UCSD-AML1 (cell line): ENCODE data around the gene MACIR.
A peak's percentile ranks its signal among the peaks of the same experiment; 100 is the strongest.
"Not testable (repeated sequence)": the region's sequence is repeated elsewhere in the genome, so short reads cannot be mapped to it uniquely, and the experiment has no call there.

Experiments used
- DNase-seq: peaks from one replicate; lab custom pipeline; 2025; ENCODE audit not compliant: unreplicated experiment; lab: John Stamatoyannopoulos, UW

Gene MACIR

DNA sequence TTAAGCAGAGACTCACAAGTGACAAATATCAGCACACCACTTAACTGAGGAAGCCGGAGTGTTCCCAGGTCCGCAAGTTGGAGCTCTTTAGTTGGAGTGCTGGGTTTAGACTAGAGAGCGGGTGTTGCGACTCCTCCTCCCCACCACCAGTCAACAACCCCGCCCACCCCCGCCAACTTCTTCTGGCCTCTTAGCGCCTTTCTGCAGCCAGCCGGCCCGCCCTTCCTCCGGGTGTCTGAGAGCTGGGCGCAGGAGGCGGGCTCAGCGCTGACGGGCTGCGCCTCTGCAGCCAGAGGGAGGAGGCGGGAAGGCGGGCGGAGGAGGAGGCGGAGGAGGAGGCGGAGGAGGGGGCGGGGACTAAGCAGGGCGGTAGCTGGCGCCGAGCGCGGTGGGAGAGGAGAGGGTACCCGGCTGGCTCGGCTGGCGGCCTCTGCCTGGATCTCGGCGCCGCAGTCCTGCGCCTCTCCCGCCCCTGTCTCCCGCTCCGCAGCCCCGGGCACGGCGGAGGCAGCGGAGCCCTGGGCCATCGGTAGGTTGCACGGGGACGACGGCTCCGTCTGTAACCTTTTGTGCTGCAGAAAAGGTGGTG, at the start of gene MACIR:
TSS of gene MACIR (plus strand) at position 396 of the 589 bp plus-strand sequence. CDS start 17,157 bp downstream, outside the sequence.
- DNase-seq = peak; percentile 99

DNA sequence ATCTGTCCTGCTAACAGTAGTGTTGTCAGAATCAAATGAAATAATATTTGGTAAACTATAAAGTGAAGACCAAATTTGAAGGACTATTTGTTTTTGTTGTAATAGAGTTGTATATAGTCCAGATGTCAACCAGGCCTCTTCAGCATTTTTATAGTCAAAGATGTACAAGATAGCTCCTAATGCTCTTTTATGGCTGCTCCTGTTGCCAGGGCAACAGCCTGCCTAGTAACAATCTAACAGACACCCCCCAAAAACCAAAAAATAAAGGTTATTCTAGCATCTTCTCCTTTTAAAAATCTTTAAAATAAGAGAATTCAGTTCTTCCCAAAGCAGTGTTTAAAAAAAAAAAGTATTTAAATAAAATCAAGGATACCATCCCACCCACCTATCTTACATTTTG, 49.5 kb upstream of the MACIR start:
- DNase-seq = no peak

DNA sequence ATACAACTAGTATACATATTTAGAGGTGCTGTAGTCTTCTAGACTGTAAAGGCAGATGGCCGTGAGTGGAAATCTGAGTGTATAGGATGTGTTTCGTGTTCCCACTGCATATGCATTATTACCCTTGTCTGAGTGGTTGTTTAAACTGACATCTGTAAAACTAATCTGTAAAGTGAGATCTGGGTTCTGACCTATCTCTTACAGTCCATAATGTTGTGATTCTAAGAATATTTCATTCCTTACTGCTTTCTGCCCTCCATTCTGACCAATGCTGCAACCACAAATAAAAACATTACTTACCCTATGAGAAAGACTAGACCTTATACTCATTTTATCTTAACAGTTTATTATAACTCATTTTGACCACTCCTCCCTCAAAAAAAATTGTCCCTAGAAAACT, 47.6 kb upstream of the MACIR start:
- no peak for DNase-seq

DNA sequence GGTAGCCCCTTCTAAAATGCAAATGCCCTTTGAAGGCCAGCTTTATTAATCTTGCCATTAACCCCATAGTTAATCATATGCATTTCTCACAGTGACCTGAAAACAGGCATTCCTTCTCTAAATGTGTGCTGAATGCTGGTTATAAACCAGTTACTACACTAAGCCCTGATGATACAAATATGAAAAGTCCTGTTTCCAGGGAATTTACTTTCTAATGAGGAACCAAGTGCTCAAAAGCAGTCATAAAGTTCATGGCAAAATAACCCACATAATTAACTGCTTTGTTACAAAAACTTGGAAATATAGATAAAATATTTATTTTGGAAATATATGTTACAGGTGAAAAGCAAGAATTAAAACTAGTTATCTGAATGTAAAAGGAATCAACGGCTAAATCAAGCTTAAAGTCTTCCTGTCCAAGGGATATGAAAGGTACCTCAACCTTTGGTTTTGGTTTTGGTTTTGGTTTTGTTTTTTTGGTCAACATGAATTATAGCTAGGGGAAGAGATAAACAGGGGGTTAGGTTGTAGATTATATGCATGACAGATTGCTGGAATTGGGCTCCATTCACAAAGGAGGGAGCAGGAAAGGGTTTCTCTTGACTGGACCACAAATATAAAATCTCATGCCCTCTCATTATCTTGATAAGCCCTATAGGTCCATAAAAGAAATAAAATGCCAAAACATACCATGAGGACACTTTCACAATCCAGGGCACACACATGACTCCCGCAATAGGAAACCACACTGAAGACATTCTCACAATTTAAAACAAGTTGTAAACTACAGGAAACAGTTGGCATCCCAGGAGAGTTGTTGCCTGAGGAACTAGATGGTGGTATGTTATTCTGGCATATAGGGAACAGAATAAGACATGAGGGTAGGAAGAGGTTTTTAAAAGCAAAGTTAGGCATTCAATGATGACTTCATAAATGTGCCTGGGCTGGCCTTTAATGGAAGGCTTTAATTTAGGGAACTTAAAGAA, 46.7 kb upstream of the MACIR start:
- peak; percentile 7 for DNase-seq

GRCh38 chr5:103216137-103216536, 42.4 kb upstream of the MACIR start:
- DNase-seq = peak; percentile 4

GRCh38 chr5:103216697-103217096, 41.9 kb upstream of the MACIR start:
- no peak for DNase-seq

GRCh38 chr5:103217101-103217500, 41.5 kb upstream of the MACIR start:
- no peak for DNase-seq

GRCh38 chr5:103218164-103218563, 40.4 kb upstream of the MACIR start:
- DNase-seq = no peak

DNA sequence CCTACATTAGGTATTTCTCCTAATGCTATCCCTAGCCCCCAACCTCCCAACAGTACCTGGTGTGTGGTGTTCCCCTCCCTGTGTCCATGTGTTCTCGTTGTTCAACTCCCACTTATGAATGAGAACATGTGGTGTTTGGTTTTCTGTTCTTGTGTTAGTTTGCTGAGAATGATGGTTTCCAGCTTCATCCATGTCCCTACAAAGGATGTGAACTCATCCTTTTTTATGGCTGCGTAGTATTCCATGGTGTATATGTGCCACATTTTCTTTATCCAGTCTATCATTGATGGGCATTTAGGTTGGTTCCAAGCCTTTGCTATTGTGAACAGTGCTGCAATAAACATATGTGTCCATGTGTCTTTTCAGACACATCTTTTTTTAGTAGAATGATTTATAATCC, 39.5 kb upstream of the MACIR start:
- not testable (repeated sequence) for DNase-seq

DNA sequence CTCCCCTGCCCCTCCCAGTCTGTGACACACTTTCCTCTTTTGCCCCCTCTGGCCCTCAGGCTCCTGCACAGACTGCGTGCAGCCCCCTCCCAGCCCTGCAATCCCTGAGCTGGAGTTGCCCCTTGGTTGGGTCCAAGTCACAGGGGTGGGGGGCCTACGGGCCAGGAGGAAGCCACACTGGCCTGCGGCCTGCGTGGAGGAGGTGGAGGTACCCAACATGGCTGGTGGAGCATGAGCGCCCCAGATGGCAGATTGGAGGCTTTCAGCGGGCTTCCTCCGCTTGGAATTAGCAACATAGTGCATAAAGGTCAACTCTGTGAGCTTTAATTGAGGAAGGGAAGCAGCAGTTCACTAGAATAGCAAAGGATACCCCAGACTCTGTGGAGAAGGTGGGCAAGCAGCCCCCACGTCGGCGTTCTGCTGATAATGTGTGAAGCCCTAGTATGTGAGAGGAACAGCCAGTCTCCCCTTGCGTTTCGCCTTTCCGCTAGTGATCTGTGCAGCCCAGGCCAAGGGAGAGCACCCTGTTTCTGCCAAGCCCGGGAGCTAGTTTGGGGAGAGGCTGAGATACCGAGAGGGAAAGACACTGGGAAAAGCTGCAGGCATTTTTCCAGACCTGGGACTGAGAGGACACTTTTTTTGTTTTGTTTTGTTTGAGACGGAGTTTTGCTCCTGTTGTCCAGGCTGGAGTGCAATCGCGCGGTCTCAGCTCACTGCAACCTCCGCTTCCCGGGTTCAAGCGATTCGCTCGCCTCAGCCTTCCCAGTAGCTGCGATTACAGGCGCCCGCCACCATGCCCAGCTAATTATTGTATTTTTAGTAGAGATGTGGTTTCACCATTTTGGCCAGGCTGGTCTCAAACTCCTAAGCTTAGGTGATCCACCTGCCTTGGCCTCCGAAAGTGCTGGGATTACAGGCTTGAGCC, 35.3 kb upstream of the MACIR start:
- DNase-seq = peak; percentile 11

DNA sequence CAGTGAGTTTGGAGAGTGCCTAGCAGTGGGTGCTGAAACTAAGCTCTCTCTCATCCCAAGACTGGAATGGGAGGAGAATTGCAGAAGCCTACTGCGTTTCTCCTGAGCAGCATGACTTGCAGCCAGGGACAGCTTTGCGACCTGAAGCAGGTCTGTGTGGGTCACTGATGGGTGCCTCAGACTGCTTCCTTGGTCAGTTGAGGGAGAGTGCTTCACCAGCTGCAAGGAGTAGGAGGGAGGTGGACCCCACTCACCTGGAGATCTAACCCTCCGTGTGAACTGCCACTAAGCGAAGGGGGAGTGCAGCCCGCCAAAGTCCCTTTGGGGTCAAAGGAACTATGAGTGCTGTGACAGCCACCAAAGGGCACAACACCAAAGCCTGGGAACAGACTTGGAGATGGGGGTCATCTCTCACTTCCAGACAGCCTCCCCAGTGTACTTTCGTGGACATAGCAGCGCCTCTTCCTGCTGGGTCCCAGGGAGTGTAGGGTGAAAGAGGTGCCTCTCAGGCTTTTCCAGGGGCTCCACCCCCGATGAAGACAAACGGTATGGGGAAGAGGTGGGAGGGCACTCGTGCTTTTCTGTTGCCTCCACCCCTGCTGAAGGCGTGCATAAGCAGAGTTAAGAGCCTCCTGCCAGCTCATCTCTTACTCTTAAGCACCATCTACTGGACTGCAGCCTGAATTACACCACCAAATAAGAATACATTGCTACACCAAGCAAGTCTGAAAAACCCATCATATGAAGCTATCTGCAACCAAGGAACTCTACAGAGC, 34.3 kb upstream of the MACIR start:
- peak; percentile 45 for DNase-seq

- no peak for DNase-seq
Observed at GRCh38 chr5:103224894-103225246, 33.7 kb upstream of the MACIR start.

DNA sequence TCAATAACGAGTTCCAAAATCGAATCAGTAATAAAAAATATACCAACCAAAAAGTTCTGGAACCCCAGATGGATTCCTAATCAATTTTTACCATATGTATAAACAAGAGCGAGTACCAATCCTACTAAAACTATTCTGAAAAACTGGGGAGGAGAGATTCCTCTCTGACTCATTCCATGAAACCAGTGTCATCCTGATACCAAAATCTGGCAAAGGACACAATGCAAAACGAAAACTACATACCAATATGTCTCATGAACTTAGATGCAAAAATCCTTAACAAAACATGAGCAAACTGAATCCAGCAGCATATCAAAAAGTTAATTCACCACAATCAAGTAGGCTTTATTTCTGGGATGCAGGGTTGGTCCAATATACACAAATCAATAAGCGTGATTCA, 30.5 kb upstream of the MACIR start:
- DNase-seq = no peak

DNA sequence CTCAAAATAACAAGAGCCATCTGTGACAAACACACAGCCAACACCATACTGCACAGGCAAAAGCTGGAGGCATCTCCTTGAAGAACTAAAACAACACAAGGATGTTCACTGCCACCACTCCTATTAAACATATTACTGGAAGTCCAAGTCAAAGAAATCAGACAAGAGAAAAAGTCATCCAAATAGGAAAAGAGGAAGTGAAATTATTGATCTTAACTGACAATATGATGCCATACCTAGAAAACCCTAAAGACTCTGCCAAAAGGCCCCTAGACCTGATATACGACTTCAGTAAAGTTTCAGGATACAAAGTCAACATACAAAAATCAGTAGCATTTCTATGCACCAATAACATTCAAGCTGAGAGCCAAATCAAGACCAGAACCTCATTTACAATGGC, 30.0 kb upstream of the MACIR start:
- DNase-seq = no peak

GRCh38 chr5:103232393-103232999, 26.1 kb upstream of the MACIR start:
- DNase-seq = no peak

- DNase-seq = no peak
Observed at GRCh38 chr5:103234239-103234975, 24.2 kb upstream of the MACIR start.

DNA sequence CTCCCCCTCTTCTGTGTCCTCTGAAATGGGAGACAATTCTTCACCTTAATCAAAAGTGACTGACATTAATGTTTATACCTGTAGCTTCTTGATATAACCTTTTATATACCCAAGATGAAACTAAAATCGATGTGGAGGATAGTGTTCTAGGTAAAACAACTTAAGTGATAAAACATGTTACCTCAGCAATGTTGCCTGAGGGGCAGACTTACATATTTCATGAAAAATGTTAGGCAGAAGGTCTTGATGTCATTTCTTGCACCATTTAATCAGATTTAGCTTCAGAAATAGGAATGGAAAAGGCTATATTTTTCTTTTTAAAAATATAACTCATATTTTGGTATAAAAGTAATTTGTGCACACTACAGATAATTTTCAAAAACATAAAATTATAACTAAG, 22.7 kb upstream of the MACIR start:
- DNase-seq = no peak

DNA sequence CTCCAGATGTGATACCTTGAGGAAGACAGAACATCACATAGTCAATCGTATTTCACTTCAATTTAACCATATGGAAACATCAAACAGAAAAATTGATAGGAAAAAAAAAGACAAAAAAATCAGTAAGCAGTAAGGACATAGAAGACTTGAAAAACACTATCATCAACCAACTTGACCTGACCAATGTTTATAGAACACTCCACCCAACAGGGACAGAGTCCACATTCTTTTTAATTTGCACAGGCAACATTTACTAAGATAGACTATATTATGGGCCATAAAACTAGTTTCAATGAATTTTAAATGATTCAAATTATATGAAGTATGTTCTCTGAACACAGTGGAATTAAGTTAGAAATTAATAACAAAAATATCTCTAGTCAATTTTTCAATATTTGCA, 20.8 kb upstream of the MACIR start:
- DNase-seq = no peak

- DNase-seq = no peak
Observed at GRCh38 chr5:103243665-103244064, 14.9 kb upstream of the MACIR start.
